ENCODE results near the gene MYBBP1A. TPM values are rescaled to one million over a fixed set of nuclear protein-coding genes. Genes with fewer than 3 reads are reported as not detected.

The MYBBP1A gene
- total and polyA plus RNA-seq, 2 experiments from 2014 or later = 23.7 to 44.1 TPM

DNA sequence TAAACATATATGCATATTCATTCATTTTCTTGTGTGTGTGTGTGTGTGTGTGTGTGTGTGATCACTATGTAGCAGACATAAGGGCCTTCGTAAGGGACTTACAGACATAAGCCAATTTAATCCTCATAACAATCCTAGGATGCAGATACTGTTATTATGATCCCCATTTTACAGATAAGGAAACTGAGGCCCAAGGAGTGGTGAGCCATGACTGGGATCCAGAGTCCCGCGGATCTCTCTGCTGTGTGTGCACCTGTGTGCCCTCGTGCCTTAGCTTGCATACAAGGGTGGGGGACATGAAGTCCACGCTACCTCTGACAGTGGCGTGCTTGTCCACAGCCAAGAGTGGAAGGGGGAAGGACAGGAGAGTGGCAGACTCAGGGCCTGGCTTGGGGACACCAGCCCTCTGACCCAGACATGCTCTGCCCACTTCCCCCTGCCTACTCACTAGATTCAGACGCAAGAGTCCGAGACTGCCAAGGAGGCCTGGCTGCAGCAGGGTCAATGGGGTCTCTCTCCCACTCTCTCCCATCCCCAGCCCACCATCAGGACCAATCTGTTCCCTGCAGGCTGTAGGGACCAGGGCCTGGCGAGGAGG, 19.4 kb upstream of the MYBBP1A start:
- Histone ChIP-seq H3K27me3 (no peaks in the 10 kb centered on the region), H2AFZ (no peak overlapping the region), H3K36me3 (replicated peaks; ENCODE audit: insufficient read depth, low read depth) (no peaks in the 10 kb centered on the region), H3K9me2 (replicated peaks; ENCODE audit: insufficient read depth) (no peaks in the 10 kb centered on the region), H3K27ac (no peak overlapping the region), H3K4me1 (ENCODE audit: insufficient read depth) (peaks cover 23% of the 10 kb centered on the region), H3K79me2 (no peaks in the 10 kb centered on the region), H3K4me2 (no peak overlapping the region), H3K4me3 (no peak overlapping the region), H3K9me3 (ENCODE audit: low read depth) (no peaks in the 10 kb centered on the region), H4K20me1 (ENCODE audit: insufficient read depth, poor library complexity, severe bottlenecking) (no peaks in the 10 kb centered on the region)
- no peak for DNase-seq (ENCODE audit: low spot score)
- WGBS (ENCODE audit: low lambda C conversion rate, missing lambda C conversion rate) = 94% methylated on average over 9 of the region's 9 CpGs
- TF ChIP-seq, protein P1, sequence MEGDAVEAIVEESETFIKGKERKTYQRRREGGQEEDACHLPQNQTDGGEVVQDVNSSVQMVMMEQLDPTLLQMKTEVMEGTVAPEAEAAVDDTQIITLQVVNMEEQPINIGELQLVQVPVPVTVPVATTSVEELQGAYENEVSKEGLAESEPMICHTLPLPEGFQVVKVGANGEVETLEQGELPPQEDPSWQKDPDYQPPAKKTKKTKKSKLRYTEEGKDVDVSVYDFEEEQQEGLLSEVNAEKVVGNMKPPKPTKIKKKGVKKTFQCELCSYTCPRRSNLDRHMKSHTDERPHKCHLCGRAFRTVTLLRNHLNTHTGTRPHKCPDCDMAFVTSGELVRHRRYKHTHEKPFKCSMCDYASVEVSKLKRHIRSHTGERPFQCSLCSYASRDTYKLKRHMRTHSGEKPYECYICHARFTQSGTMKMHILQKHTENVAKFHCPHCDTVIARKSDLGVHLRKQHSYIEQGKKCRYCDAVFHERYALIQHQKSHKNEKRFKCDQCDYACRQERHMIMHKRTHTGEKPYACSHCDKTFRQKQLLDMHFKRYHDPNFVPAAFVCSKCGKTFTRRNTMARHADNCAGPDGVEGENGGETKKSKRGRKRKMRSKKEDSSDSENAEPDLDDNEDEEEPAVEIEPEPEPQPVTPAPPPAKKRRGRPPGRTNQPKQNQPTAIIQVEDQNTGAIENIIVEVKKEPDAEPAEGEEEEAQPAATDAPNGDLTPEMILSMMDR (IDR thresholded peaks at IDR 0.05; ENCODE audit: poor library complexity) = no peak
- TF ChIP-seq EZH2 (IDR thresholded peaks at IDR 0.05; ENCODE audit: borderline replicate concordance) (no peak), EZH2phosphoT487 (IDR thresholded peaks at IDR 0.05; ENCODE audit: low read depth, severe bottlenecking, unreplicated experiment) (no peak)

DNA sequence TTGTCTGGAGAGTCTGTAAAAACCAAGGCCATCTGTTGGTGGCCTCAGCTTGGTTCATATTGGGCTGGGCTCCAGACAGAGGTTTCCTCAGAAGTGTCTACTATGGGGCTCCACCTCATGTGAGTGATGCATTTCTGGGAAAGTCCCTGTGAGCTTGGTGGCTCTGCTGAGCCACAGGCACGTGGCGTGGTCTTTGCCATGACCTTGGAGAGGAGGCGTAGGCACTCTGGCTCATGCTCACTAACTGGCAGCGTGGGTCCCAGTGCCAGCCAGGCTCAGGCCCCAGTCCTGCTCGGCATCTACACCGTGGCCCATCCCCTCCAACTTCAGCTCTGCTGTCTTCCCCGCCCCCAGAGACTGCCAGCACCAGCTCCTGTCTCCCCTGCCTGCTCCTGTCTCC, 18.5 kb upstream of the MYBBP1A start:
- H3K27ac ChIP-seq = no peak overlapping the region

GRCh38 chr17:4573115-4573514, 17.9 kb upstream of the MYBBP1A start:
- no peak for TF ChIP-seq EZH2phosphoT487 (IDR thresholded peaks at IDR 0.05; ENCODE audit: low read depth, severe bottlenecking, unreplicated experiment)
- TF ChIP-seq, protein P1 (IDR thresholded peaks at IDR 0.05; ENCODE audit: poor library complexity) = no peak
- TF ChIP-seq EZH2 (IDR thresholded peaks at IDR 0.05; ENCODE audit: borderline replicate concordance) = no peak
- Histone ChIP-seq H3K36me3 (replicated peaks; ENCODE audit: insufficient read depth, low read depth) (no peaks in the 10 kb centered on the region), H3K4me2 (no peak overlapping the region), H4K20me1 (ENCODE audit: insufficient read depth, poor library complexity, severe bottlenecking) (no peaks in the 10 kb centered on the region), H2AFZ (no peak overlapping the region), H3K4me1 (ENCODE audit: insufficient read depth) (peaks cover 23% of the 10 kb centered on the region), H3K79me2 (no peaks in the 10 kb centered on the region), H3K9me3 (ENCODE audit: low read depth) (no peaks in the 10 kb centered on the region), H3K27ac (no peak overlapping the region), H3K27me3 (no peaks in the 10 kb centered on the region), H3K4me3 (no peak overlapping the region), H3K9me2 (replicated peaks; ENCODE audit: insufficient read depth) (no peaks in the 10 kb centered on the region)
- DNase-seq (ENCODE audit: low spot score) = no peak
- 87% methylated on average over 4 of the region's 4 CpGs for WGBS (ENCODE audit: low lambda C conversion rate, missing lambda C conversion rate)

More for the DNA sequence above, 18.5 kb upstream of the MYBBP1A start:
- no peak overlapping the region for H3K4me2 ChIP-seq
- H3K79me2 ChIP-seq = no peaks in the 10 kb centered on the region
- H3K9me3 ChIP-seq (ENCODE audit: low read depth) = no peaks in the 10 kb centered on the region
- no peaks in the 10 kb centered on the region for H3K36me3 ChIP-seq (replicated peaks; ENCODE audit: insufficient read depth, low read depth)
- no peaks in the 10 kb centered on the region for H4K20me1 ChIP-seq (ENCODE audit: insufficient read depth, poor library complexity, severe bottlenecking)
- no peak for TF ChIP-seq EZH2 (IDR thresholded peaks at IDR 0.05; ENCODE audit: borderline replicate concordance)
- no peak overlapping the region for H3K4me3 ChIP-seq
- H3K27me3 ChIP-seq = no peaks in the 10 kb centered on the region
- 67% methylated on average over 7 of the region's 7 CpGs for WGBS (ENCODE audit: low lambda C conversion rate, missing lambda C conversion rate)
- H3K4me1 ChIP-seq (ENCODE audit: insufficient read depth) = peaks cover 23% of the 10 kb centered on the region
- H2AFZ ChIP-seq = no peak overlapping the region
- no peak for DNase-seq (ENCODE audit: low spot score)
- no peaks in the 10 kb centered on the region for H3K9me2 ChIP-seq (replicated peaks; ENCODE audit: insufficient read depth)

DNA sequence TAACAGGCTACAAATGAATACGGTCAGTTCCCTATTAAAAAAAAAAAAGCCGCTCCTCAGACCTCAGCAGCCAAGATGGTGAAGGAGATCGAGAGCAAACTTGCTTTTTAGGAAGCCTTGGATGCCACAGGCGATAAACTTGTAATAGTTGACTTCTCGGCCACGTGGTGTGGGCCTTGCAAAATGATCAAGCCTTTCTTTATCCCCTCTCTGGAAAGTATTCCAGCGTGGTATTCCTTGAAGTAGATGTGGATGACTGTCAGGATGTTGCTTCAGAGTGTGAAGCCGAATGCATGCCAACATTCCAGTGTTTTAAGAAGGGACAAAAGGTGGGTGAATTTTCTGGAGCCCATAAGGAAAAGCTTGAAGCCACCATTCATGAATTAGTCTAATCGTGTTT, 16.9 kb upstream of the MYBBP1A start:
- no peak overlapping the region for H2AFZ ChIP-seq
- TF ChIP-seq EZH2phosphoT487 (IDR thresholded peaks at IDR 0.05; ENCODE audit: low read depth, severe bottlenecking, unreplicated experiment) (no peak), EZH2 (IDR thresholded peaks at IDR 0.05; ENCODE audit: borderline replicate concordance) (no peak)
- TF ChIP-seq, protein P1 (IDR thresholded peaks at IDR 0.05; ENCODE audit: poor library complexity) = no peak

More for the DNA sequence above, 16.9 kb upstream of the MYBBP1A start:
- 83% methylated on average over 9 of the region's 9 CpGs for WGBS (ENCODE audit: low lambda C conversion rate, missing lambda C conversion rate)
- Histone ChIP-seq H3K4me3 (no peak overlapping the region), H3K27ac (no peak overlapping the region), H3K79me2 (no peaks in the 10 kb centered on the region), H4K20me1 (ENCODE audit: insufficient read depth, poor library complexity, severe bottlenecking) (no peaks in the 10 kb centered on the region), H3K27me3 (no peaks in the 10 kb centered on the region), H3K4me2 (no peak overlapping the region), H3K4me1 (ENCODE audit: insufficient read depth) (peaks cover 18% of the 10 kb centered on the region), H3K36me3 (replicated peaks; ENCODE audit: insufficient read depth, low read depth) (no peaks in the 10 kb centered on the region), H3K9me3 (ENCODE audit: low read depth) (no peaks in the 10 kb centered on the region), H3K9me2 (replicated peaks; ENCODE audit: insufficient read depth) (no peaks in the 10 kb centered on the region)
- DNase-seq (ENCODE audit: low spot score) = no peak

Measured in hepatocyte (in vitro differentiated cells).